ENCODE data around the gene TPSB2.
"Not testable (repeated sequence)": the region's sequence is repeated elsewhere in the genome, so short reads cannot be mapped to it uniquely, and the experiment has no call there.

The TPSB2 gene

DNA sequence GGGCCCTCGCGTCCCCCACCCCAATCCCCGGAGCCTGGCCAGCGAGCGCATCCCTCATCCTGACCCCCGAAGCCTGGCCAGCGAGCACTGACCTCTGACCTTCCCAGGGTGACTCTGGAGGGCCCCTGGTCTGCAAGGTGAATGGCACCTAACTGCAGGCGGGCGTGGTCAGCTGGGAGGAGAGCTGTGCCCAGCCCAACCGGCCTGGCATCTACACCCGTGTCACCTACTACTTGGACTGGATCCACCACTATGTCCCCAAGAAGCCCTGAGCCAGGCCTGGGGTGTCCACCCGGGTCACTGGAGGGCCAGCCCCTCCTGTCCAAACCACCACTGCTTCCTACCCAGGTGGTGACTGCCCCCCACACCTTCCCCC lies 28.2 kb upstream of the TPSB2 start:
- TF ChIP-seq, protein P1, sequence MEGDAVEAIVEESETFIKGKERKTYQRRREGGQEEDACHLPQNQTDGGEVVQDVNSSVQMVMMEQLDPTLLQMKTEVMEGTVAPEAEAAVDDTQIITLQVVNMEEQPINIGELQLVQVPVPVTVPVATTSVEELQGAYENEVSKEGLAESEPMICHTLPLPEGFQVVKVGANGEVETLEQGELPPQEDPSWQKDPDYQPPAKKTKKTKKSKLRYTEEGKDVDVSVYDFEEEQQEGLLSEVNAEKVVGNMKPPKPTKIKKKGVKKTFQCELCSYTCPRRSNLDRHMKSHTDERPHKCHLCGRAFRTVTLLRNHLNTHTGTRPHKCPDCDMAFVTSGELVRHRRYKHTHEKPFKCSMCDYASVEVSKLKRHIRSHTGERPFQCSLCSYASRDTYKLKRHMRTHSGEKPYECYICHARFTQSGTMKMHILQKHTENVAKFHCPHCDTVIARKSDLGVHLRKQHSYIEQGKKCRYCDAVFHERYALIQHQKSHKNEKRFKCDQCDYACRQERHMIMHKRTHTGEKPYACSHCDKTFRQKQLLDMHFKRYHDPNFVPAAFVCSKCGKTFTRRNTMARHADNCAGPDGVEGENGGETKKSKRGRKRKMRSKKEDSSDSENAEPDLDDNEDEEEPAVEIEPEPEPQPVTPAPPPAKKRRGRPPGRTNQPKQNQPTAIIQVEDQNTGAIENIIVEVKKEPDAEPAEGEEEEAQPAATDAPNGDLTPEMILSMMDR (IDR thresholded peaks at IDR 0.05; ENCODE audit: unreplicated experiment in 3 of 3) = no peak
- H3K27me3 Mint-ChIP-seq (ENCODE audit: low read depth) = peaks cover 36% of the 10 kb centered on the region
- no peaks in the 10 kb centered on the region for H3K9me3 Mint-ChIP-seq
- H3K36me3 Mint-ChIP-seq (ENCODE audit: low read depth) = no peaks in the 10 kb centered on the region
- H3K4me1 Mint-ChIP-seq = no peaks in the 10 kb centered on the region
- no peak overlapping the region for H3K4me3 Mint-ChIP-seq
- no peak overlapping the region for H3K27ac Mint-ChIP-seq

DNA sequence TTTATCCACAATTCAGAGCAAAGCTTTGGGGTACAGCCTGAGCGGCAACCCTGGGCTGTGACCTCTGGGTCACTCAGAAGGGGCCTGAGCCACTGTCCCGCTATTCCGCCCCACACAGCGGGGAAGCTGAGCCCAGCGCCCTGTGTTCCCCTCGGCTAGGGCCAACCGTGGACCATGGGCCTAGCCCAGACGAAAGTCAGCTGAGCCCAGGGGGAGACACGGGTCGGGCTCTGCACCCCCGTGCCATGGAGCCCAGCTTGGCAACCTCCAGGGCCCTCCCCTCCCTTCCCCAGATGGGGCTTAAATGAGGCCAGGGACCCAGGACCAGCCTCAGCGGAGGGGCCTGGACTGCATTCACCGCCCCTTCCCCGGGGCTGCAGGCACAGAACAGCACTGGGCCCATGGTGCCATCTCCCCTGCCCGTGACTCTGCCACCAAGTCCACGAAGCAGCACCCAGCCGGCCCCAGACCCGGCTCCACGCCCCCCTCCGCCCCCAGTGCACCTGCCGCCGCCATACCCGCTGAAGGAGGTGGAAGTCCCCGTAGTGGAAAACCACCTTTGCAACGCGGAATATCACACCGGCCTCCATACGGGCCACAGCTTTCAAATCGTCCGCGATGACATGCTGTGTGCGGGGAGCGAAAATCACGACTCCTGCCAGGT lies 27.7 kb upstream of the TPSB2 start:
- H3K4me1 Mint-ChIP-seq = no peaks in the 10 kb centered on the region
- no peak overlapping the region for H3K4me3 Mint-ChIP-seq
- TF ChIP-seq, protein P1 (IDR thresholded peaks at IDR 0.05; ENCODE audit: unreplicated experiment in 3 of 3) = no peak
- H3K36me3 Mint-ChIP-seq (ENCODE audit: low read depth) = no peaks in the 10 kb centered on the region
- H3K27ac Mint-ChIP-seq = no peak overlapping the region
- peaks cover 41% of the 10 kb centered on the region for H3K27me3 Mint-ChIP-seq (ENCODE audit: low read depth)
- H3K9me3 Mint-ChIP-seq = no peaks in the 10 kb centered on the region

DNA sequence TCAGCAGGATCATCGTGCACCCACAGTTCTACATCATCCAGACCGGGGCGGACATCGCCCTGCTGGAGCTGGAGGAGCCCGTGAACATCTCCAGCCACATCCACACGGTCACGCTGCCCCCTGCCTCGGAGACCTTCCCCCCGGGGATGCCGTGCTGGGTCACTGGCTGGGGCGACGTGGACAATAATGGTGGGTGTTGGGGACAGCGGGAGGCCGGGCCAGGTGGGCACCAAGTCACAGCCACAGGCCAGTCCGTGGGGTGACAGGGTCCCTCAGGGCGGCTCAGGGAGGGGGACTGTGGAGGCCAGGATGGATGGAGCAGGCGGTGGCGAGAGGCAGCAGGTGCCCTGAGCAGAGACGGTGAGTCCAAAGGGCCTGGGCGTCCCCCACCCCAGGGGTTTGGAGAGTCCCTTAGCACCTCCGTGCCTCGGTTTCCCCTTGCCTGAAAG lies 26.9 kb upstream of the TPSB2 start:
- Mint-ChIP-seq H3K4me1 (no peaks in the 10 kb centered on the region), H3K9me3 (no peaks in the 10 kb centered on the region), H3K4me3 (no peak overlapping the region), H3K36me3 (ENCODE audit: low read depth) (no peaks in the 10 kb centered on the region), H3K27ac (no peak overlapping the region), H3K27me3 (ENCODE audit: low read depth) (peaks cover 37% of the 10 kb centered on the region)
- TF ChIP-seq, protein P1 (IDR thresholded peaks at IDR 0.05; ENCODE audit: unreplicated experiment in 3 of 3) = no peak

DNA sequence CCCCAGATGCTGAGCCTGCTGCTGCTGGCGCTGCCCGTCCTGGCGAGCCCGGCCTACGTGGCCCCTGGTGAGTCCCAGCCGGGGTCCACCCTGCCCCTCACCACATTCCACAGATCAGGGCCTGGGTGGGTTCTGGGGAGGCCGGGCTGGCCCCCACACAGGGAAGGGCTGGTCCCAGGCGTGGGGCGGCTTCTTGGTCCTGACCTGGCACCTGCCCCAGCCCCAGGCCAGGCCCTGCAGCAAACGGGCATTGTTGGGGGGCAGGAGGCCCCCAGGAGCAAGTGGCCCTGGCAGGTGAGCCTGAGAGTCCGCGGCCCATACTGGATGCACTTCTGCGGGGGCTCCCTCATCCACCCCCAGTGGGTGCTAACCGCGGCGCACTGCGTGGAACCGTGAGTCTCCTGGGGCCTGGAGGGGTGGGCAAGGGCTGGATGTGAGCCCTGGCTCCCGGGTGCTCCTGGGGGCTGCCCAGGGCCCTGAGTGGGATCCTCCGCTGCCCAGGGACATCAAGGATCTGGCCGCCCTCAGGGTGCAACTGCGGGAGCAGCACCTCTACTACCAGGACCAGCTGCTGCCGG lies 26.4 kb upstream of the TPSB2 start:
- H3K9me3 Mint-ChIP-seq = not testable (repeated sequence)

DNA sequence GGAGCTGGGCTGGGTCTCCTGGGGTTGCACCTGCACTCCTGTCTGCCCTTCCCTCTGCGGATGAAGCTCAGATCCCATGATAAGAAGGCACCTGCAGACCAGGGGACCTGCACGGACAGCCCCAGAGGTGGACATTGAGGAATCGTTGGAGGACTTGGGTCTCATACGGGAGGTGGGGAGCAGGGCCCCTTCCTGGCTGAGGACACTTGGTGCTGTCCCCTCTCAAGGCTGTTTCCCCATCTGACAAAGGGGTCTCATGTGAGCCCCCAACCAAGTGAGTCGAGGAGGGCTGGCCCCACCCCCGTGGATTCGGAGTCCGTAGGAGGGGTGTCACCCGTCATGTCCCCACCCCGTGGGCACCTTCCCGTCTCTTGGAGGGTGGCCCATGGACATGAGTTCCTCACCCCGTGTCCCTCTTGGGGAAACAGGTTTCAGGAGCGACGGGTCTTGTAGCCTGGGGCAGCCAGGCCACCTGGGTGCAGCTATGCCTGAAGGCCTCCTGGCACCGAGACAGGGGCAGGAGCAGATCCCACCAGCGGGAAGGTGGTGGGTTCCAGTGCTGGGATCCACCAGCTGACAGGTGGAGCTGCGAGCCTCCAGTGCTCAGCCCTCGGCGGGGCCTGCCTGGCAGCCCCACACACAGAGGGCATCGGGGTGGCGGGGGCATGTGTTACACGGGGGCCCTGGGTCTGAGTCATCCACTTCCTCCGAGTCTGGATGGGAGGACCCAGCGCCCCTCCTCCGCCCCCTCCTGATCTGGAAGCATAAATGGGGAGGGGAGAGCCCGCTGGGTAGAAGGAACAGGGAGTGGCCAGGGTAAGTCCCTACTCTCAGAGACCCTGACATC lies 25.5 kb upstream of the TPSB2 start, which contains the start of gene TPSD1:
TPSD1 (plus strand) TSS at position 794 of the 847 bp plus-strand sequence. CDS start 212 bp downstream, outside the sequence.
- not testable (repeated sequence) for H3K4me1 Mint-ChIP-seq, H3K4me3 Mint-ChIP-seq, H3K9me3 Mint-ChIP-seq

More for the DNA sequence above, 26.4 kb upstream of the TPSB2 start:
- H3K4me3 Mint-ChIP-seq; H3K27ac Mint-ChIP-seq; H3K4me1 Mint-ChIP-seq; H3K36me3 Mint-ChIP-seq (ENCODE audit: low read depth): not testable (repeated sequence)
- H3K27me3 Mint-ChIP-seq (ENCODE audit: low read depth) = peaks cover 34% of the 10 kb centered on the region

DNA sequence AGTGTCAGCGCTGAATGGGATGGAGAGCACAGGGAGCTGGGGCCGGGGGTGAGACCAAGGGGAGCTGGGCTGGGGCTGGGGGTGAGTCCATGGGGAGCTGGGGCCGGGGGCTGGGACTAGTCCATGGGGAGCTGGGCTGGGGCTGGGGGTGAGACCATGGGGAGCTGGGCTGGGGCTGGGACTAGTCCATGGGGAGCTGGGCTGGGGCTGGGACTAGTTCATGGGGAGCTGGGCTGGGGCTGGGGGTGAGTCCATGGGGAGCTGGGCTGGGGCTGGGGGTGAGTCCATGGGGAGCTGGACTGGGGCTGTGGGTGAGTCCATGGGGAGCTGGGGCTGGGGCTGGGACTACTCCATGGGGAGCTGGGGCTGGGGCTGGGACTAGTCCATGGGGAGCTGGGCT lies 24.8 kb upstream of the TPSB2 start:
- H3K9me3 Mint-ChIP-seq; H3K27ac Mint-ChIP-seq; H3K4me3 Mint-ChIP-seq; H3K36me3 Mint-ChIP-seq (ENCODE audit: low read depth); H3K4me1 Mint-ChIP-seq: not testable (repeated sequence)
- peaks cover 21% of the 10 kb centered on the region for H3K27me3 Mint-ChIP-seq (ENCODE audit: low read depth)

More for the DNA sequence above, 25.5 kb upstream of the TPSB2 start, which contains the start of gene TPSD1:
- H3K27me3 Mint-ChIP-seq (ENCODE audit: low read depth) = peaks cover 26% of the 10 kb centered on the region
- H3K27ac Mint-ChIP-seq; H3K36me3 Mint-ChIP-seq (ENCODE audit: low read depth): not testable (repeated sequence)

DNA sequence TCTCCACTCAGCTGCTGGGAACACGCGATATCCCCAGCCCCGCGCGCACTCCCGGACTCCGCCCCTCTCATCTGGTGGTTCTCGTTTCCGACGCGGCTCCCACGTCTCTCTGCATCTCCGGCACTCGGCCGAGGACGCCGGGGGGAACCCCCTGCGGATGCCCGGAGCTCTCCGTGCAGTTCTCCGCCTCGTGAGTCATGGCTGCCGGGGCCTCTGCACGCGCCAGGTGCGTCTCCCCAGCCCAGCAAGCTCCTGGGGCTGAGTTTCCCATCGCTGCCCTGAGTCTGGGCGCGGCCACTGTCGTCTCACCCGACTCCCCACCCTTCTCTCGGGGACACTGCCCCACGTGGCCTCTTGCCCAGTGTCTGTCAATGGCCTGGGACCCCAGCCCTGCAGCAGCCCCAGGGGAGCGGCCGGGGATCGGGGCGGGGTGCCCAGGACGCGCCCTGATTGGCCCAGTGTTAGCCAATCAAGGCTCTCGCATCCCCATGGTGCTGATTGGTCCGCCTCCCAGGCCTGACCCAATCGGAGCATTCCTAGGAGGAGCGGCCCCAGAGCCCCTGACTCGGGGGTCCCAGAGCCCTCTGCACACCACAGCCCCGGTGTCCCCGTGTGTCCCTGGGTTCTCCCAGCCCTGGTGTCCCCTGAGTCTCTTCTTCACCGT lies 23.8 kb upstream of the TPSB2 start:
- H3K36me3 Mint-ChIP-seq (ENCODE audit: low read depth); H3K4me3 Mint-ChIP-seq; H3K27ac Mint-ChIP-seq; H3K4me1 Mint-ChIP-seq; H3K9me3 Mint-ChIP-seq: not testable (repeated sequence)
- H3K27me3 Mint-ChIP-seq (ENCODE audit: low read depth) = peaks cover 16% of the 10 kb centered on the region

DNA sequence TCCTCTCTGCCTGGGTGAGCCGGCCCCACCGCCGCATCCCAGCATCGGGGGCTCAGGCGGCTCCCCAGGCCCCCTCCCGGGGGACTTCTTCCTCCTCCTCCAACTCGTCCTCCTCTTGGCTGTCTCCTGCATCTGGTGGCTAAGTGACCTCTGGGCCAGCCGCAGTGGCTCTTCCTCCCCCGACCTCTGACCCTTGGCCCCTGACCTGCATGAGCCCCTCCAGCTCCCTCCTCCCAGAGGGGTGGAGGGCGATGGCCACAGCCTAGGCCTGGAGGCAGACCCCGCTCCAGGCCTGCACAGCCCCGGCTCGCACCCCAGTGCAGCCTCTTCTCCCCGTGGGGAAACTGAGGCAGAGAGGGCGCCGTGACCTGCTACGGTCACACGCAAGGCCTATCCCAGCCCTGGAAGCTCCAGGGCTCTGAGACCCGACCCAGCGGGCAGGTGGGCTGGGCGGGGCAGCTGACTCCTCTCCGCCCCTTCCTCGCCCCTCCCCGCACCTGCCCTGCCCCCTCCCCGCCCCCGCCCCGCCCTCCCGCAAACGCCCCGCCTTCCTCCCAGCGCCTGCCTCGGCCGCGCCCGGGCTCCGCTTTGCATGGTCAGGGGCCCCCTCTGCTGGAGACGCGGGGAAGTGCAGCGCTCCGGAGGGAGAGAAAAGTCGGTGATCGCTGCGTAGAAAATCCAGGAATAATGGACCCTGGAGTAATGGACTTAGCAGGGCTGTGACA lies 19.2 kb upstream of the TPSB2 start:
- peaks cover 25% of the 10 kb centered on the region for H3K27me3 Mint-ChIP-seq (ENCODE audit: low read depth)
- H3K4me3 Mint-ChIP-seq; H3K4me1 Mint-ChIP-seq; H3K36me3 Mint-ChIP-seq (ENCODE audit: low read depth); H3K27ac Mint-ChIP-seq; H3K9me3 Mint-ChIP-seq: not testable (repeated sequence)

DNA sequence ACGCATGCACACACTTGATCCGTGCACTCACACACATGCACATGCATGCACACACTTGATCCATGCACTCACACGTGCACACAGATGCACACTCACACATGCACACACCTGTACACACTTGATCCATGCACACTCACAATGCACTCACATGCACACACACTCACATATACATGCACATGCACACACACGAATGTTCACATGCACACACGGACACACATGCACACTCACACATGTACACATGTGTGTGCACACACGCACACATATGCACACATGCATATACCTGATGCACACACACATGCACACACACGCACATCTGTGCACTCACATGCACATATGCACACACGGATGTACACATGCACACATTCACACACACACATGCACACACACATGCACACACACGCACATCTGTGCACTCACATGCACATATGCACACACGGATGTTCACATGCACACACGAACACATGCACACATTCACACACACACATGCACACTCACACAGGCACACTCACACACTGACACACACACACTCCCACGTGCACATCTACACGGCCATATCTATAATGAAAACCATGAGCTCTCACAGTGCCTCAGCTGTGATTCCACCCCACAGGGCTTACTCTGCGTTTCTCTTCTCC lies 18.0 kb upstream of the TPSB2 start:
- H3K27ac Mint-ChIP-seq; H3K36me3 Mint-ChIP-seq (ENCODE audit: low read depth); H3K4me1 Mint-ChIP-seq; H3K4me3 Mint-ChIP-seq; H3K9me3 Mint-ChIP-seq: not testable (repeated sequence)
- H3K27me3 Mint-ChIP-seq (ENCODE audit: low read depth) = peaks cover 23% of the 10 kb centered on the region
